Transverse colon (tissue), 4 donors: Measurements from ENCODE around the gene MAPRE2.

Experiments
- POLR2AphosphoS5 ChIP-seq, 3 donors: sonication (generic); formaldehyde crosslinking; IDR thresholded peaks; one replicate each; pipeline ENCODE4 v1.6.1; 2016; ENCODE audit warnings: antibody characterized with exemption in 3 of 3
- TF ChIP-seq, protein P1 (sequence below), 5 experiments: fragments of 200-600 bp in 3 of 5; fragments of 450-650 bp in 2 of 5; sonication (generic) in 3 of 5; IDR thresholded peaks; 1 replicate in 2 of 5; 2 replicates in 3 of 5; pipeline ENCODE4 v1.5.1; 2016 to 2017; ENCODE audit warnings: antibody characterized with exemption in 5 of 5, inconsistent platforms in 3 of 5, mild to moderate bottlenecking in 2 of 5, moderate library complexity in 1 of 5

- no peak for TF ChIP-seq POLR2AphosphoS5 (IDR thresholded peaks at IDR 0.05)
- TF ChIP-seq, protein P1, sequence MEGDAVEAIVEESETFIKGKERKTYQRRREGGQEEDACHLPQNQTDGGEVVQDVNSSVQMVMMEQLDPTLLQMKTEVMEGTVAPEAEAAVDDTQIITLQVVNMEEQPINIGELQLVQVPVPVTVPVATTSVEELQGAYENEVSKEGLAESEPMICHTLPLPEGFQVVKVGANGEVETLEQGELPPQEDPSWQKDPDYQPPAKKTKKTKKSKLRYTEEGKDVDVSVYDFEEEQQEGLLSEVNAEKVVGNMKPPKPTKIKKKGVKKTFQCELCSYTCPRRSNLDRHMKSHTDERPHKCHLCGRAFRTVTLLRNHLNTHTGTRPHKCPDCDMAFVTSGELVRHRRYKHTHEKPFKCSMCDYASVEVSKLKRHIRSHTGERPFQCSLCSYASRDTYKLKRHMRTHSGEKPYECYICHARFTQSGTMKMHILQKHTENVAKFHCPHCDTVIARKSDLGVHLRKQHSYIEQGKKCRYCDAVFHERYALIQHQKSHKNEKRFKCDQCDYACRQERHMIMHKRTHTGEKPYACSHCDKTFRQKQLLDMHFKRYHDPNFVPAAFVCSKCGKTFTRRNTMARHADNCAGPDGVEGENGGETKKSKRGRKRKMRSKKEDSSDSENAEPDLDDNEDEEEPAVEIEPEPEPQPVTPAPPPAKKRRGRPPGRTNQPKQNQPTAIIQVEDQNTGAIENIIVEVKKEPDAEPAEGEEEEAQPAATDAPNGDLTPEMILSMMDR (IDR thresholded peaks at IDR 0.05), result no peak
Observed at GRCh38 chr18:34991561-34991960, 49.7 kb upstream of the MAPRE2 start.
